ENCODE results near the gene ZNF236. TPM values are rescaled to one million over a fixed set of nuclear protein-coding genes. Genes with fewer than 3 reads are reported as not detected.

The ZNF236 gene
- polyA plus RNA-seq, 3 donors = 1.7 to 6.5 (median 2.4) TPM

- Histone ChIP-seq H3K4me1 (ENCODE audit: control insufficient read depth in 1 of 2, insufficient read depth in 2 of 2, low read length in 2 of 2) (no peaks in the 10 kb centered on the region), H3K79me2 (ENCODE audit: insufficient read depth, low read length) (peaks cover 46% of the 10 kb centered on the region), H3K27ac (ENCODE audit: low read depth in 1 of 2, low read length in 2 of 2) (no peak overlapping the region), H3K27me3 (ENCODE audit: control insufficient read depth in 2 of 2, insufficient read depth in 2 of 2, low read length in 2 of 2) (no peaks in the 10 kb centered on the region), H4K20me1 (ENCODE audit: insufficient read depth, low read length) (peaks cover 32% of the 10 kb centered on the region), H3K4me2 (replicated peaks; ENCODE audit: extremely low read depth, low read length, poor library complexity, severe bottlenecking) (no peak overlapping the region), H3K9ac (ENCODE audit: insufficient read depth, low read length, poor library complexity, severe bottlenecking) (no peak overlapping the region), H3K36me3 (replicated peaks in 1 of 2; ENCODE audit: control insufficient read depth in 1 of 2, insufficient read depth in 2 of 2, low read length in 2 of 2) (no peaks in the 10 kb centered on the region), H3K4me3 (replicated peaks in 1 of 3; ENCODE audit: low read depth in 2 of 3, low read length in 3 of 3) (no peak overlapping the region), H2AFZ (ENCODE audit: insufficient read depth, low read depth, low read length, poor library complexity, severe bottlenecking) (no peak overlapping the region), H3K9me3 (replicated peaks in 1 of 2; ENCODE audit: control insufficient read depth in 1 of 2, insufficient read depth in 1 of 2, low read length in 2 of 2) (no peaks in the 10 kb centered on the region)
- 93% methylated on average over 3 of the region's 4 CpGs for WGBS (ENCODE audit: insufficient coverage)
- Mint-ChIP-seq H3K27ac (no peak overlapping the region), H3K36me3 (peaks cover 0 to 3% of the 10 kb centered on the region in 2 donors), H3K4me3 (no peak overlapping the region), H3K9me3 (no peaks in the 10 kb centered on the region), H3K4me1 (peaks cover 3% of the 10 kb centered on the region), H3K27me3 (ENCODE audit: low read depth in 3 of 3) (no peaks in the 10 kb centered on the region)
- TF ChIP-seq CTCF (IDR thresholded peaks at IDR 0.05) = no peak
- intact Hi-C loops (cut with micrococcal nuclease) = no loop called here
- no peak for DNase-seq
These were observed 22.6 kb downstream of the ZNF236 start for GRCh38 chr18:76844742-76845477.

GRCh38 chr18:76846217-76846616, 23.9 kb downstream of the ZNF236 start:
- peaks cover 32% of the 10 kb centered on the region for H4K20me1 ChIP-seq (ENCODE audit: insufficient read depth, low read length)
- peak overlapping the region in 1 of 7 donors; percentile 27 for H3K27ac Mint-ChIP-seq
- intact Hi-C loops (cut with micrococcal nuclease) = no loop called here

More at GRCh38 chr18:76846217-76846616, 23.9 kb downstream of the ZNF236 start:
- H3K4me2 ChIP-seq (replicated peaks; ENCODE audit: extremely low read depth, low read length, poor library complexity, severe bottlenecking) = no peak overlapping the region
- DNase-seq = no peak
- H2AFZ ChIP-seq (ENCODE audit: insufficient read depth, low read depth, low read length, poor library complexity, severe bottlenecking) = no peak overlapping the region
- 100% methylated on average over 3 of the region's 5 CpGs for WGBS (ENCODE audit: insufficient coverage)
- Mint-ChIP-seq H3K36me3 (peaks cover 0 to 7% of the 10 kb centered on the region in 2 donors), H3K9me3 (no peaks in the 10 kb centered on the region), H3K4me3 (no peak overlapping the region), H3K4me1 (peaks cover 3% of the 10 kb centered on the region), H3K27me3 (ENCODE audit: low read depth in 3 of 3) (no peaks in the 10 kb centered on the region)
- no peaks in the 10 kb centered on the region for H3K27me3 ChIP-seq (ENCODE audit: control insufficient read depth in 2 of 2, insufficient read depth in 2 of 2, low read length in 2 of 2)
- peaks cover 3 to 8% of the 10 kb centered on the region in 2 donors for H3K36me3 ChIP-seq (replicated peaks in 1 of 2; ENCODE audit: control insufficient read depth in 1 of 2, insufficient read depth in 2 of 2, low read length in 2 of 2)
- peaks cover 40% of the 10 kb centered on the region for H3K79me2 ChIP-seq (ENCODE audit: insufficient read depth, low read length)
- no peaks in the 10 kb centered on the region for H3K9me3 ChIP-seq (replicated peaks in 1 of 2; ENCODE audit: control insufficient read depth in 1 of 2, insufficient read depth in 1 of 2, low read length in 2 of 2)
- H3K27ac ChIP-seq (ENCODE audit: low read depth in 1 of 2, low read length in 2 of 2) = no peak overlapping the region
- H3K4me3 ChIP-seq (replicated peaks in 1 of 3; ENCODE audit: low read depth in 2 of 3, low read length in 3 of 3) = no peak overlapping the region
- TF ChIP-seq CTCF (IDR thresholded peaks at IDR 0.05) = no peak
- no peak overlapping the region for H3K9ac ChIP-seq (ENCODE audit: insufficient read depth, low read length, poor library complexity, severe bottlenecking)
- H3K4me1 ChIP-seq (ENCODE audit: control insufficient read depth in 1 of 2, insufficient read depth in 2 of 2, low read length in 2 of 2) = no peaks in the 10 kb centered on the region
